Heart right ventricle (tissue), 16 donors: ENCODE data around the gene ACTR5. TPM values are rescaled to one million over a fixed set of nuclear protein-coding genes. Genes with fewer than 3 reads are reported as not detected.

ENCODE experiments used
- ATAC-seq, 8 donors: fragments of 200-7000 bp; cut with Tn5 transposase; one replicate each; pipeline ENCODE4 v1.9.1; 2020; ENCODE audit warnings: mild to moderate bottlenecking in 8 of 8, moderate library complexity in 8 of 8, moderate number of reproducible peaks in 1 of 8
- DNase-seq, 2 donors: peaks; one replicate each; pipeline ENCODE4 v3.0.0-alpha.2; 2020
- H3K27ac ChIP-seq, 10 donors: fragments of 200-600 bp; sonication (generic) in 2 of 10; one replicate each; pipeline versions ENCODE4 v1.5.0 to v1.8.0; 2020 to 2022; ENCODE audit warnings: mild to moderate bottlenecking in 3 of 10
- H3K27me3 ChIP-seq, 7 donors: fragments of 200-600 bp; one replicate each; pipeline ENCODE4 v1.8.0; 2021 to 2022; ENCODE audit warnings: mild to moderate bottlenecking in 2 of 7
- H3K36me3 ChIP-seq, 9 donors: fragments of 200-600 bp; sonication (generic) in 1 of 9; one replicate each; pipeline versions ENCODE4 v1.5.0 to v1.8.0; 2020 to 2022; ENCODE audit warnings: mild to moderate bottlenecking in 2 of 9
- H3K4me1 ChIP-seq, 9 donors: fragments of 200-600 bp; sonication (generic) in 1 of 9; one replicate each; pipeline versions ENCODE4 v1.5.0 to v1.8.0; 2020 to 2022; ENCODE audit warnings: mild to moderate bottlenecking in 4 of 9
- H3K4me3 ChIP-seq, 10 donors: fragments of 200-600 bp; sonication (generic) in 2 of 10; one replicate each; pipeline versions ENCODE4 v1.5.0 to v1.8.0; 2020 to 2022; ENCODE audit warnings: mild to moderate bottlenecking in 7 of 10, moderate library complexity in 2 of 10
- H3K9me3 ChIP-seq, 11 donors: fragments of 200-600 bp in 10 of 11; sonication (generic) in 2 of 11; one replicate each; pipeline versions ENCODE4 v1.5.0 to v1.8.0; 2013 to 2022; ENCODE audit warnings: mild to moderate bottlenecking in 2 of 11, control low read depth in 1 of 11, moderate library complexity in 1 of 11
- WGBS, 2 donors: extraction: QIAGEN DNeasy Blood & Tissue Kit; methylation state at CpG; one replicate each; pipeline ENCODE4 v1.1.7; 2013; ENCODE audit warnings: inconsistent platforms in 1 of 2; 5-methylcytosine and 5-hydroxymethylcytosine counted together
- intact Hi-C, 10 donors: fragments of 100-400 bp; cut with DNase I; formaldehyde crosslinking; loops; one replicate each; pipeline versions ENCODE4 v1.11.1 to v1.14.2; 2022
- polyA plus RNA-seq, 2 donors: library from polyadenylated mRNA; stranded (reverse); fragments of 200-250 nt; gene quantifications; one replicate each; pipeline ENCODE4 v1.2.3, GENCODE V29; 2013
- total RNA-seq, 10 donors: library from RNA; stranded (reverse); fragmentation: NEBNext Ultra II Directional in 3 of 10; extraction: Animal tissue kit (Norgen Biotek cat#: 25700) in 3 of 10; gene quantifications; one replicate each; pipeline versions ENCODE4 v1.2.1 to v1.2.4, GENCODE V29; 2021 to 2023
- TF ChIP-seq, protein P1 (sequence below), 9 donors: fragments of 200-600 bp; sonication (generic) in 2 of 9; IDR thresholded peaks; one replicate each; pipeline versions ENCODE4 v1.5.0 to v1.8.0; 2021 to 2022; ENCODE audit warnings: antibody characterized with exemption in 9 of 9, mild to moderate bottlenecking in 5 of 9, moderate library complexity in 1 of 9
- donor health status: Arrhythmogenic right ventricular cardiomyopathy.
- donor health status: ischemic (EF 13 %, LVEDD 7.1; RV severe dilation, severe dysfunction).
- donor health status: healthy with polysubstance abuse.
- donor health status: DM: no; HTN: yes; CAD: no.
- donor health status: DM: no; HTN: no; CAD: no.
- donor health status: ischemic (EF 25% LVEDD 6.9; RV normal size, moderate dysfunction).
- donor health status: ischemic (EF 25% LVEDD 5.7; RV mildly dilated, moderate dysfunction).
- donor health status: healthy.
- donor health status: DM: yes; HTN: yes; CAD: no.
- donor health status: Ischemic cardiomyopathy.
- donor health status: ischemic (EF 35%, LVEDD 5.7; RV mildly dilated, moderate dysfunction).
- donor health status: nonischemic (EF 11% LVEDD 7.7; RV severe dilation, severe dysfunction).
- donor health status: DM: yes; HTN: yes; CAD: no.
- donor health status: PGD.
- donor health status: ischemic (EF 29% LVEDD 5.4; RV normal size, mild dysfunction).
- donor health status: nonischemic (EF 23%, LVEDD 6.1; RV moderate dilation, normal function).

ACTR5 gene
- total and polyA plus RNA-seq, 12 donors = 1.5 to 5.4 (median 2.8) TPM

DNA sequence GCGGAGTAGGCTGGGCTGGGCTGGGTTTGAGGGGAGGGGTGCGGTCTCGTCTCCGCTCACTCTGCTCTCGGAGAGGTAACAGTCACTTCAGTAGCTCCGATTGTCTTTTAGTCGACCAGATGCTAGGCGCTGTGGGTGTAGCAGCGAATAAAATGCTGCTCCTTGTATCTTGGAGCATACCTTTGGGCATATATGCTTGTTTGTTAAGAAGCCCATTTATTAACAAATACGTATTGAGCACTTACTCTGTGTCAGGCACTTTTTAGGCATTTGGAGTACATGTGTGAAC lies 545 bp downstream of the ACTR5 start:
- WGBS, 2 donors = 2 to 4% methylated on average over 10 of the region's 10 CpGs
- Histone ChIP-seq H3K4me3 (peak overlapping the region; percentile 66 to 96 (median 82)), H3K4me1 (peaks cover 0 to 21% (median 17%) of the 10 kb centered on the region in 9 donors), H3K36me3 (peaks cover 0 to 33% (median 5%) of the 10 kb centered on the region in 9 donors), H3K27me3 (peaks cover 0 to 10% (median 2%) of the 10 kb centered on the region in 7 donors), H3K9me3 (no peaks in the 10 kb centered on the region), H3K27ac (peak overlapping the region in 9 of 10 donors; percentile 53 to 89 (median 84))
- intact Hi-C loops = loop anchor here in 3 of 10 donors (1.0 to 5.0 kb wide), 4 partner anchors 83 to 143 kb away; no protein-coding TSS in a partner anchor
- ATAC-seq = no peak
- TF ChIP-seq, protein P1, sequence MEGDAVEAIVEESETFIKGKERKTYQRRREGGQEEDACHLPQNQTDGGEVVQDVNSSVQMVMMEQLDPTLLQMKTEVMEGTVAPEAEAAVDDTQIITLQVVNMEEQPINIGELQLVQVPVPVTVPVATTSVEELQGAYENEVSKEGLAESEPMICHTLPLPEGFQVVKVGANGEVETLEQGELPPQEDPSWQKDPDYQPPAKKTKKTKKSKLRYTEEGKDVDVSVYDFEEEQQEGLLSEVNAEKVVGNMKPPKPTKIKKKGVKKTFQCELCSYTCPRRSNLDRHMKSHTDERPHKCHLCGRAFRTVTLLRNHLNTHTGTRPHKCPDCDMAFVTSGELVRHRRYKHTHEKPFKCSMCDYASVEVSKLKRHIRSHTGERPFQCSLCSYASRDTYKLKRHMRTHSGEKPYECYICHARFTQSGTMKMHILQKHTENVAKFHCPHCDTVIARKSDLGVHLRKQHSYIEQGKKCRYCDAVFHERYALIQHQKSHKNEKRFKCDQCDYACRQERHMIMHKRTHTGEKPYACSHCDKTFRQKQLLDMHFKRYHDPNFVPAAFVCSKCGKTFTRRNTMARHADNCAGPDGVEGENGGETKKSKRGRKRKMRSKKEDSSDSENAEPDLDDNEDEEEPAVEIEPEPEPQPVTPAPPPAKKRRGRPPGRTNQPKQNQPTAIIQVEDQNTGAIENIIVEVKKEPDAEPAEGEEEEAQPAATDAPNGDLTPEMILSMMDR (IDR thresholded peaks at IDR 0.05) = no peak
- DNase-seq = no peak

DNA sequence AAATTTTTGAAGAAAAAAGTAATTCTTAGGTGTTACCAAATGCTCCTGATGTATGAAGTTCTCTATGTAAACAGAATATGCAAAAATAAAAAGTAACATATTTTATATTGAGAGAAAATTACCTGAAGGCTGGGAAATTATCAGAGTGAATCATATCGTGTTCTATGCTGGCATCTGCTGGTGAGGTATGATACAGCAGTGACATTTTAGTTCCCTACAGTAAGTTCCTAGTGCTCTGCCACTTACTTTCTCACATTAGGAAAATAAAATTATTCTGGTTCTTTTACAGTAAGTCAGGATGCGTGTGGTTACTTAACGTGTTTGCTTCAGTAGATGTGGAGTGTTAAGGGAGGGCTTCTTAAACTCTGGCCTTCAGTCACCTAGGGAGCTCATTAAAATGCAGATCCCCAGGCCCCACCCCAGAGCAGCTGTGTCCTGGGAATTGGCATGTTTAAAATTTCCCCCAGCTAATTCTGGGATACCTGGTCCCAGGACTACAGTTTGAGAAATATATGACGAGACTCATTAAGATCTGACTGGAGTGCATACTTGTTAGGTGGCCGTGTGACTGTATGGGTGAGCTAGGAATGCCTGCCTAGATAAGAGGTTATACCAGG lies 3.2 kb downstream of the ACTR5 start:
- H3K27me3 ChIP-seq = no peaks in the 10 kb centered on the region
- no peak for DNase-seq
- 55 to 58% methylated on average over 5 of the region's 5 CpGs for WGBS, 2 donors
- H3K4me1 ChIP-seq = peaks cover 0 to 21% (median 17%) of the 10 kb centered on the region in 9 donors
- intact Hi-C loops = loop anchor here in 8 of 10 donors (1.0 to 10.0 kb wide), 6 partner anchors 101 to 143 kb away; no protein-coding TSS in a partner anchor
- TF ChIP-seq, protein P1 (IDR thresholded peaks at IDR 0.05) = peak; percentile 22 to 78 (median 61)
- H3K36me3 ChIP-seq = peaks cover 0 to 60% (median 14%) of the 10 kb centered on the region in 9 donors
- ATAC-seq = no peak
- no peaks in the 10 kb centered on the region for H3K9me3 ChIP-seq
- H3K27ac ChIP-seq = no peak overlapping the region
- H3K4me3 ChIP-seq = no peak overlapping the region

DNA sequence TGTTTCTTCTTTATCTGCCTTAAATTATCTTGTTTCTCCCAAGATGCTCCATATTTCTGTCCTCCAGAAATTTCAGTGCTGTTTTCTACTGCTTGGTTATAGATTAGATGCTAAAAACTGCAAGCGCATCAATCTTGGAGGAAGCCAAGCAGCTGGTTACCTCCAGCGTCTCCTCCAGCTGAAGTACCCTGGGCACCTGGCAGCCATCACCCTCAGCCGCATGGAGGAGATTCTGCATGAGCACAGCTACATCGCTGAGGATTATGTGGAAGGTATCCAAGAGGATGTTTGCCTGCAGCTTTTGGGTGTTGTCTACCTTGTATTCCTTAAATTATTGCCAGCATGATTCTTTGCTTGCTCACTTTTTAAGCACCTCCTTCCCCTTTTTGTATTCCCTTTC lies 3.8 kb downstream of the ACTR5 start:
- TF ChIP-seq, protein P1 (IDR thresholded peaks at IDR 0.05) = no peak
- intact Hi-C loops = loop anchor here in 5 of 10 donors (5.0 to 10.0 kb wide), 2 partner anchors 105 to 143 kb away; no protein-coding TSS in a partner anchor
- WGBS, 2 donors = 83 to 92% methylated on average over 4 of the region's 4 CpGs
- Histone ChIP-seq H3K4me3 (no peak overlapping the region), H3K36me3 (peaks cover 0 to 65% (median 14%) of the 10 kb centered on the region in 9 donors), H3K4me1 (peaks cover 0 to 25% (median 19%) of the 10 kb centered on the region in 9 donors), H3K27me3 (no peaks in the 10 kb centered on the region), H3K9me3 (no peaks in the 10 kb centered on the region), H3K27ac (no peak overlapping the region)
- DNase-seq (no peak), ATAC-seq (no peak)

DNA sequence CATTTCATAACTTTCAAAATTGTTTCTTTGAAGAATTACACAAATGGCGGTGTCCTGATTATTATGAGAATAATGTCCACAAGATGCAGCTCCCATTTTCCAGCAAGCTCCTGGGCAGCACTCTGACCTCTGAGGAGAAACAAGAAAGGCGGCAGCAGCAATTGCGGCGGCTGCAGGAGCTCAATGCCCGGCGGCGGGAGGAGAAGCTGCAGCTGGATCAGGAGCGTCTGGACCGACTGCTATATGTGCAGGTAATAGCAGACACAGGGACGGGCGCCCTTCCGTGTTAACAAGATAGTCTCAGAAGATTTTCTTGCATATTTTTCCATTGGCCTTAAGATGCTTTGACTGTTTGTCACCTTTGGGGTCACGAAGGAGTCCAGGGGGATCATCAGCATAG lies 6.7 kb downstream of the ACTR5 start:
- H3K4me1 ChIP-seq = peaks cover 0 to 12% (median 2%) of the 10 kb centered on the region in 9 donors
- H3K4me3 ChIP-seq = no peak overlapping the region
- TF ChIP-seq, protein P1 (IDR thresholded peaks at IDR 0.05) = no peak
- no peak overlapping the region for H3K27ac ChIP-seq
- DNase-seq = no peak
- intact Hi-C loops = loop anchor here in 5 of 10 donors (5.0 to 10.0 kb wide), 2 partner anchors 108 to 140 kb away; no protein-coding TSS in a partner anchor
- H3K27me3 ChIP-seq = no peaks in the 10 kb centered on the region
- 96 to 97% methylated on average over 13 of the region's 13 CpGs for WGBS, 2 donors
- ATAC-seq = no peak
- H3K9me3 ChIP-seq = no peaks in the 10 kb centered on the region
- peaks cover 0 to 94% (median 19%) of the 10 kb centered on the region in 9 donors for H3K36me3 ChIP-seq
